ENCODE data around the gene PTPN7. TPM values are rescaled to one million over a fixed set of nuclear protein-coding genes. Genes with fewer than 3 reads are reported as not detected.

The PTPN7 gene
- total RNA-seq, 1 donor from 2014 or later = not detected

DNA sequence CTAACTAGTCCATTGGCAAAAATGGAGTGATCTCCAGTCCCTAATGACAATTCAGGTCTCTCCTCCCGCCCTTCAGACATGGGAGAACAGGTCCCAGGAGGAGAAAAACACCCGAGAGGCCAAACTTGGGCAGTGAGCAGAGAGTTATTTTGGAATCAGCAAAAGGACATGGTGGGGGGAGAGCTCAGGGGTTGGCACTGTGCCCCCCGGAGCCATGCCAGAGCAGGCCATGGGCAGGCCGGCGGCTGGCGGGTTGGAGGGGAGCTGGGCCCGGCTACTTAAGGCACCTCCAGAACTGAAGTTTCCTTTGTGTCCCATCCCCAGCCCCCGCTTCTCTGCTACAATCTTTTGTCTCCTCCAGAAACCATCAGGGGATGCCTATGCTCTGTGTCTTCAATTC lies 40.3 kb upstream of the PTPN7 start:
- H3K9me3 ChIP-seq (ENCODE audit: low read depth) = no peaks in the 10 kb centered on the region
- no peak overlapping the region for H3K27ac ChIP-seq
- TF ChIP-seq EZH2 (IDR thresholded peaks at IDR 0.05) = no peak
- TF ChIP-seq EZH2phosphoT487 (IDR thresholded peaks at IDR 0.05) = no peak
- TF ChIP-seq, protein P1, sequence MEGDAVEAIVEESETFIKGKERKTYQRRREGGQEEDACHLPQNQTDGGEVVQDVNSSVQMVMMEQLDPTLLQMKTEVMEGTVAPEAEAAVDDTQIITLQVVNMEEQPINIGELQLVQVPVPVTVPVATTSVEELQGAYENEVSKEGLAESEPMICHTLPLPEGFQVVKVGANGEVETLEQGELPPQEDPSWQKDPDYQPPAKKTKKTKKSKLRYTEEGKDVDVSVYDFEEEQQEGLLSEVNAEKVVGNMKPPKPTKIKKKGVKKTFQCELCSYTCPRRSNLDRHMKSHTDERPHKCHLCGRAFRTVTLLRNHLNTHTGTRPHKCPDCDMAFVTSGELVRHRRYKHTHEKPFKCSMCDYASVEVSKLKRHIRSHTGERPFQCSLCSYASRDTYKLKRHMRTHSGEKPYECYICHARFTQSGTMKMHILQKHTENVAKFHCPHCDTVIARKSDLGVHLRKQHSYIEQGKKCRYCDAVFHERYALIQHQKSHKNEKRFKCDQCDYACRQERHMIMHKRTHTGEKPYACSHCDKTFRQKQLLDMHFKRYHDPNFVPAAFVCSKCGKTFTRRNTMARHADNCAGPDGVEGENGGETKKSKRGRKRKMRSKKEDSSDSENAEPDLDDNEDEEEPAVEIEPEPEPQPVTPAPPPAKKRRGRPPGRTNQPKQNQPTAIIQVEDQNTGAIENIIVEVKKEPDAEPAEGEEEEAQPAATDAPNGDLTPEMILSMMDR (IDR thresholded peaks at IDR 0.05) = no peak
- H3K27me3 Mint-ChIP-seq (ENCODE audit: insufficient read depth, low read depth) = peaks cover 14% of the 10 kb centered on the region
- H3K36me3 Mint-ChIP-seq = no peaks in the 10 kb centered on the region
- DNase-seq (ENCODE audit: low spot score) = no peak
- H3K9me3 Mint-ChIP-seq = no peaks in the 10 kb centered on the region
- peaks cover 12% of the 10 kb centered on the region for H3K4me1 ChIP-seq
- peaks cover 5% of the 10 kb centered on the region for H3F3A ChIP-seq (ENCODE audit: low read depth)
- H3K4me1 Mint-ChIP-seq = no peaks in the 10 kb centered on the region
- peaks cover 12% of the 10 kb centered on the region for H3K27me3 ChIP-seq
- no peaks in the 10 kb centered on the region for H3K36me3 ChIP-seq
- no peaks in the 10 kb centered on the region for H3K79me2 ChIP-seq (ENCODE audit: low read depth)
- no peak overlapping the region for H3K4me3 Mint-ChIP-seq
- H3K4me3 ChIP-seq = no peak overlapping the region
- no peaks in the 10 kb centered on the region for H4K20me1 ChIP-seq (ENCODE audit: low read depth)
- H3K27ac Mint-ChIP-seq = no peak overlapping the region
- no peak overlapping the region for H3K9ac ChIP-seq
- no peak overlapping the region for H3K4me2 ChIP-seq
- no peak overlapping the region for H2AFZ ChIP-seq (replicated peaks)

DNA sequence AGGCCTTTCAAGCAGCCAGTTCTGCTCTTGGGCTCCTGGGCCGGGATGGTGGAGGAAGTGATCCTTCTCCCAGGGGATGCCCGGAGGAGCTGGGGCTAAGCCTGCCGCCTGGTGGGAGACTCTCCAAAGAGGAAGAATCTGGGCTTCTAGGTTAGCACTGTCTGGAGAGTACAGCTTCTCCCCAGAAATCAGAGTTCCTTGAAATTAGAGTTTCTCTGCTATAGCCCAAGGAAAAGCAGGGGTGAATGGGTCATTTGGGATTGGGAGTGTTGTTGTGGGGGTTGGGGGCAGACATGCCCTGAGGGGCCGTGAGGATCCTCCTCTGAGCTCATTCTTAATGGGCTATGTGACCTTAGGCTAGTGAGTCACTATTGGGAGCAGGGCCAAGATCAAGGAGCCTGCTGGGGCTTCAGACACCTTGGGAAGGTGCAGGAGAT lies 39.7 kb upstream of the PTPN7 start:
- no peaks in the 10 kb centered on the region for H3K9me3 Mint-ChIP-seq
- no peak overlapping the region for H3K4me2 ChIP-seq
- H2AFZ ChIP-seq (replicated peaks) = no peak overlapping the region
- H3K4me1 ChIP-seq = peaks cover 12% of the 10 kb centered on the region
- H3K9me3 ChIP-seq (ENCODE audit: low read depth) = no peaks in the 10 kb centered on the region
- H3K27me3 ChIP-seq = peaks cover 17% of the 10 kb centered on the region
- H3K79me2 ChIP-seq (ENCODE audit: low read depth) = no peaks in the 10 kb centered on the region
- H3K4me3 Mint-ChIP-seq = no peak overlapping the region
- no peak overlapping the region for H3K4me3 ChIP-seq
- no peak overlapping the region for H3K27ac ChIP-seq
- H3K36me3 Mint-ChIP-seq = no peaks in the 10 kb centered on the region
- H3K4me1 Mint-ChIP-seq = no peaks in the 10 kb centered on the region
- no peak overlapping the region for H3K27ac Mint-ChIP-seq
- H3K27me3 Mint-ChIP-seq (ENCODE audit: insufficient read depth, low read depth) = peaks cover 19% of the 10 kb centered on the region
- H3K36me3 ChIP-seq = no peaks in the 10 kb centered on the region
- TF ChIP-seq EZH2phosphoT487 (IDR thresholded peaks at IDR 0.05) (no peak), EZH2 (IDR thresholded peaks at IDR 0.05) (no peak)
- TF ChIP-seq, protein P1 (IDR thresholded peaks at IDR 0.05) = no peak
- H3F3A ChIP-seq (ENCODE audit: low read depth) = peaks cover 5% of the 10 kb centered on the region
- H4K20me1 ChIP-seq (ENCODE audit: low read depth) = no peaks in the 10 kb centered on the region
- no peak overlapping the region for H3K9ac ChIP-seq
- DNase-seq (ENCODE audit: low spot score) = no peak

DNA sequence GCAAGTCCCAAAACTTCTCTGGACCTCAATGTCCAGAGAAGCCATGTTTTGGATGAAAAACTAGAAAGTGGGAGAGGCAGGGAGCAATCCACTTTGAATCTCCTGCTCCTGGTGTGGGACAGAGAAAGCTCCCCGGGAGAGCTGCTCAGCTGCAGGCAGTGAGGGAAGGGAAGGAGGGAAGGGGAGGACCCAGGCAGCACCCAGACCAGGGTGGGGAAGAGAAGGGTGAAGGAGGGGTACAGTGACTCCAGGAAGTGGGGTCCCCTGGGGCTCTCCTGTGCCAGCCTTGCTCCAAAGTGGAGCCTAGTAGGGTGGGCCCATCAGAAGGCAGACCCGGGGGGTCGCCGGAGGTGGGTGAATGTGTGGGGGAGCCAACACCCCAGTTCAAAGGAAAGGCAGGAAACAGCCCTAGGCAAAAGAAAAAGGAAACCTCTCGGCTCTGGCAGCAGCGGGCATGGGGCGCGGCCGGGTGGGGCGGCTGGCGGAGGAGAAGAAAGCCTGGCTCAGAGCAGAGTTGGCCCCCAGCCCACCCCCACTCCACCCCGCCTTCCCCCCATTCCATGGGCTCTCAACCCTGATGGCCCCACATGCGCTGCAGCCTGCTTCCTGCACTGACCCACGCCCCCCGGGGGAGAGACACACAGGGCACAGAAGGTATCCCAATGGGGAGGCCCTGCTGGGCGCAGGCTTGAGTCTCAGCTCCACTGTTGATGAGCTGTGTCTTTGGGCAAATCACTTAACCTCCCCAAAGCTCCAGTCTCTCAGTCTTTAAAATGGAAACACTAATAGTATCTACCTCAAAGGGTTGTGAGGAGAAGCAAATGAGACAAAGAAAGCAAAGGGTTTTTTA lies 38.9 kb upstream of the PTPN7 start:
- H3F3A ChIP-seq (ENCODE audit: low read depth) = peaks cover 5% of the 10 kb centered on the region
- Mint-ChIP-seq H3K4me1 (no peaks in the 10 kb centered on the region), H3K27ac (no peak overlapping the region), H3K27me3 (ENCODE audit: insufficient read depth, low read depth) (peaks cover 24% of the 10 kb centered on the region), H3K9me3 (no peaks in the 10 kb centered on the region), H3K36me3 (no peaks in the 10 kb centered on the region), H3K4me3 (no peak overlapping the region)
- DNase-seq (ENCODE audit: low spot score) = no peak
- peaks cover 12% of the 10 kb centered on the region for H3K4me1 ChIP-seq
- no peak overlapping the region for H2AFZ ChIP-seq (replicated peaks)
- H3K27ac ChIP-seq = no peak overlapping the region
- peaks cover 26% of the 10 kb centered on the region for H3K27me3 ChIP-seq
- H3K9ac ChIP-seq = no peak overlapping the region
- H3K4me3 ChIP-seq = no peak overlapping the region
- H3K36me3 ChIP-seq = no peaks in the 10 kb centered on the region
- no peaks in the 10 kb centered on the region for H3K9me3 ChIP-seq (ENCODE audit: low read depth)
- H3K4me2 ChIP-seq = no peak overlapping the region
- H4K20me1 ChIP-seq (ENCODE audit: low read depth) = no peaks in the 10 kb centered on the region
- H3K79me2 ChIP-seq (ENCODE audit: low read depth) = no peaks in the 10 kb centered on the region
- TF ChIP-seq EZH2phosphoT487 (IDR thresholded peaks at IDR 0.05) (no peak), EZH2 (IDR thresholded peaks at IDR 0.05) (no peak)
- TF ChIP-seq, protein P1 (IDR thresholded peaks at IDR 0.05) = no peak

Measured in neural progenitor cell (in vitro differentiated cells).